ENCODE data around the gene BICRA. TPM values are rescaled to one million over a fixed set of nuclear protein-coding genes. Genes with fewer than 3 reads are reported as not detected.

The BICRA gene
- total RNA-seq, 1 donor = 3.0 TPM

DNA sequence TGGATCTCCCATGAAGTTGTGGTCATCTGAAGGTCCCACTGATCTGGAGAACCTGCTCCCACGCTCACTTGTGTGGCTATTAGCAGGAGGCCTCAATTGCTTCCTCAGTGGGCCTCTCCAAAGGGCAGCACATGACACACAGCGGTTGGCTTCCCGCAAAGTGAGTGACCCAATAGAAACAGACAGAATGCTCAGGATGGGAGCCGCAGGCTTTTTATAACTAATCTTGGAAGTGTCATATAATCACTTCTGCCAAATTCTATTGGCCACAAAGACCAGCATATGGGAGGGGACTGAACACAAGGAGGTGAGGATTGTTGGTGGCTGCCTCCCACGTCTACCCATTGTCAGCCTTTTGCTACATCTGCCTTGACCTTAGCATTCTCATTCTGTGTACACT lies 82.2 kb downstream of the BICRA start:
- DNase-seq (ENCODE audit: low read depth) = no peak
- no peak for TF ChIP-seq CTCF (IDR thresholded peaks at IDR 0.05; ENCODE audit: insufficient read depth, low read depth, low read length)
- no peak overlapping the region for H3K4me3 ChIP-seq (ENCODE audit: low read depth, low read length)

DNA sequence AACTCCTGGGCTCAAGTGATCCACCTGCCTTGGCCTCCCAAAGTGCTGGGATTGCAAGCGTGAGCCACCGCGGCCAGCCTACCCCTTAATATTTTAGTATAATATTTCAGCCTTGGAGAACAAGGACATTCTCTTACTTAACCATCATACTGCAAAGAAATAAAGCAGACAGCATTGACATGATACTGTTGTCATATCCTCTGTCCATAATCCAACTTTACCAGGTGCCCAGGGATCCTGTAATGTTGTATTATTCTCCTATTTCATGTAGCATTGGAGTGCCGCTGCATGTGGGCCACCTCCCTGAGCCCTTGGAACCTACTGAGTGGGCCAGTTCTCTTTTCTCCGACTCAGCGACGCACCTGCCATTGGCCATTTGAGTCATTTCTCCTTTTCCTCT lies 82.8 kb downstream of the BICRA start:
- DNase-seq (ENCODE audit: low read depth) = no peak
- TF ChIP-seq CTCF (IDR thresholded peaks at IDR 0.05; ENCODE audit: insufficient read depth, low read depth, low read length) = no peak
- no peak overlapping the region for H3K4me3 ChIP-seq (ENCODE audit: low read depth, low read length)

DNA sequence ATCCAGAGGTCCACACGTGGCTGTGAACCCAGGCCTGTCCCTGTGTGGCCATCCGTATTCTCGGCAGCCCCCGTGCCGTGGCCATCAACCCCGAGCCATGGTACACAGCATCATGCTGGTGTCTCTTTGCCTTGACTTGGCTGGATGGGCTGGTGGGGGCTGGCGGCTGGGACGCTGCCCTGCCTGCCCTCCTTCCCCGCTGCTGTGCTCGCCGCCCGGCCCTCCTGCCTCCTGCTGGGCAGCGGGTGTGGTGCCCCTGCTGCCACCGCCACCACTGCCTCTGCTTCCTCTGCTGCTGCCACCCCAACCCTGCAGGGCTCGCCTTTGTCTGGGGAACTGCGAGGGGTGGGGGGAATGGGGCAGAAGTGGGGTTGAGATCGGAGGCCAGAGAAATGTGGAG lies 84.6 kb downstream of the BICRA start:
- H3K4me3 ChIP-seq (ENCODE audit: low read depth, low read length) = no peak overlapping the region
- no peak for DNase-seq (ENCODE audit: low read depth)
- no peak for TF ChIP-seq CTCF (IDR thresholded peaks at IDR 0.05; ENCODE audit: insufficient read depth, low read depth, low read length)

GRCh38 chr19:47693903-47694302 lies 85.0 kb downstream of the BICRA start:
- no peak for TF ChIP-seq CTCF (IDR thresholded peaks at IDR 0.05; ENCODE audit: insufficient read depth, low read depth, low read length)
- no peak for DNase-seq (ENCODE audit: low read depth)
- no peak overlapping the region for H3K4me3 ChIP-seq (ENCODE audit: low read depth, low read length)

DNA sequence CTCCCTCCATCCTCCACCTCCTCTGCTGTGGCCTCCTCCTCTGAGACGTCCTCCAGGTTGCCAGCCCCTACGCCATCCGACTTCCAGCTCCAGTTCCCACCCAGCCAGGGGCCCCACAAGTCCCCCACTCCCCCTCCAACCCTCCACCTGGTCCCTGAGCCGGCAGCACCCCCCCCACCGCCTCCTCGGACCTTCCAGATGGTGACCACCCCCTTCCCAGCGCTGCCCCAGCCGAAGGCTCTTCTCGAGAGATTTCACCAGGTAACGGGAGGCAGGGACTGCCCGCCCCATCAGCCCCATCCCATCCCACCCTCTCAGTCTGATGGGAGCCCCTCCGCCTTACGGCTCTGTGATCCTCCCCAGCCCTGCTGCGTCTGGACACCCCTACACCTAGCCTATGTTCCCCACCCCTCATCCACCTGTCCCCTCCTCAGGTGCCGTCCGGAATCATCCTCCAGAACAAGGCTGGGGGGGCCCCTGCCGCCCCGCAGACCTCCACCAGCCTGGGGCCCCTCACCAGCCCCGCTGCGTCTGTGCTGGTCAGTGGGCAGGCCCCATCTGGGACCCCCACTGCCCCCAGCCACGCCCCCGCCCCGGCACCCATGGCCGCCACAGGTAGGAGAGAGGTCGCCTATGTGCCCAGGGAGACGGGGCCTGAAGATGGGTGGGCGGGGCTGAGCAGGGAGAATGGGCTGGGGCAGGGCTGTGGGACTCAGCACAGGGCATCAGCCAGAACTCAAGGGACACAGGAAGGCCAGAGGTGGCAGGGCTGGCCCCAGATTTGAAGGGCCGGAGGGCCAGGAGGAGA lies 85.7 kb downstream of the BICRA start:
- no peak for TF ChIP-seq CTCF (IDR thresholded peaks at IDR 0.05; ENCODE audit: insufficient read depth, low read depth, low read length)
- H3K4me3 ChIP-seq (ENCODE audit: low read depth, low read length) = no peak overlapping the region
- DNase-seq (ENCODE audit: low read depth) = no peak

GRCh38 chr19:47695533-47696262 lies 86.8 kb downstream of the BICRA start:
- no peak overlapping the region for H3K4me3 ChIP-seq (ENCODE audit: low read depth, low read length)
- no peak for DNase-seq (ENCODE audit: low read depth)
- no peak for TF ChIP-seq CTCF (IDR thresholded peaks at IDR 0.05; ENCODE audit: insufficient read depth, low read depth, low read length)

All from fibroblast of villous mesenchyme (primary cell).